Smooth muscle cell of the umbilical artery (primary cell): ENCODE results near the gene CLRN3. TPM values are rescaled to one million over a fixed set of nuclear protein-coding genes. Genes with fewer than 3 reads are reported as not detected.

ENCODE experiments used
- total RNA-seq: library from RNA; depleted of rRNA; stranded (reverse); fragments of >200 nt; gene quantifications from 2 replicates; pipeline ENCODE4 v1.2.3, GENCODE V29; 2014

The CLRN3 gene, protein sequence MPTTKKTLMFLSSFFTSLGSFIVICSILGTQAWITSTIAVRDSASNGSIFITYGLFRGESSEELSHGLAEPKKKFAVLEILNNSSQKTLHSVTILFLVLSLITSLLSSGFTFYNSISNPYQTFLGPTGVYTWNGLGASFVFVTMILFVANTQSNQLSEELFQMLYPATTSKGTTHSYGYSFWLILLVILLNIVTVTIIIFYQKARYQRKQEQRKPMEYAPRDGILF
- total RNA-seq: not detected in 2 replicates

DNA sequence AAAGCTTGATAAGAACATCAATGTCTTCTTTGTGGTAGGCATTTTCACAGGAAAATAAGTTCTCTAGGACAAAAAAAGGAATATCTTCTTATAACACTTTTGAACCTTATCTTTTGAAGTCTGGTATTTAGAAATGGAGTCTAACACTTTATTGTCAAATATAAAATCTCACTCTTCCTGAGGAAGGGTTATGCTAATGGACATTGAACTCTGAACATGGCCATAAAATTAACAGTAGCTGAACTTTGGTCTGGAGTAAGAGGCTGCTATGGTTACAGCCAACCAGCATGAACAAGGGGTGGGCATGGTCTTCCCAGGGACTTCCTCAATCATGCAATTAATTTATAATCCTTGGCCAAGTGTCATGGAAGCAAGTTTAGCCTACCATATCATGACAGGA is at the start of gene CLRN3:
Gene CLRN3 (minus strand): TSS at position 199 of the 400 bp plus-strand sequence. CDS start 157 bp downstream, at position 42.

DNA sequence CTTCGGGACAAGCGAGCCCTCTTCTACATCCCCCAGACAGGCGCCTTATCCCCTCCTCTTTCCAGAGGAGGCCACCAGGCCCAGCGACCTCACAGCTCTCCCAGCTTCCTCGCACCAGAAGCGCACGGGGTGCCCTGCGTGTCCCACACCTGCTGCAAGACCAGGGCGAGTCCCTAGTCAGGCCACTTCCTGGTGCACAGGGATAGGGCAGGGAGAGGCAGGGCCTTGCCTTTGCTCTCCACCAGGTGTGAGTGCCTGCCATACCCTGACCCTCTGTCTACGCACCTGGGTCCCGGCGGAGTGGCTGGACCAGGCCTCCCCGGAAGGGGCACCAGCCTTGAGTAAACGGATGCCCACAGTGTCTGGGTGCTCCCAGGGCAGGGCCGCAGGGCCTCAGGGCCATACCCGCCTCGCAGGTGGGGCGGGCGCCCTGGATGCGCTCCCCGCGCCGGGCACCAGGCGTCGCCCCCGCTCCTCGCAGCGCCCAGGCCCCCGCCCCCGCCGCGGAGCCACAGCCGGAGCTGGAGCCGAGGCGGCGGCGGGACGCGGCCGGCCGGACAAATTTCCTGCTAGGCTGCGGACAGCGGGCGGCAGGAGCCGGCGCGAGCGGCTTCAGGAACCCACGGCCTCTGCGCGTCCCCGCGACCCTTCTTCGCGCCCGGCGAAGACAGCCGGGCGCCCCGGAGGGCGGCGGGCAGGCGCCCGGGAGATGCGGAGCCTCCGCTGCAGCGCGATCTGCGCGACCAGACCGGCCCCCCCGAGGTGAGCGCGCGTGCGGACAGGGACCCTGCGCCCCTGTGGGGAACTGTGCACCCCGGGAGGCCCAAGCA is 14.0 kb upstream of the CLRN3 start, which contains the start of gene PTPRE:
Gene PTPRE (plus strand): TSS at position 556 of the 830 bp plus-strand sequence. CDS start 133,779 bp downstream, outside the sequence.

Other genes with a start within 250 kb of the CLRN3 start
- not detected in 2 replicates for gene FOXI2, start 155.8 kb downstream of the CLRN3 start, total RNA-seq
- gene PTPRE, start 14.2 kb upstream of the CLRN3 start, total RNA-seq: 2.1 and 9.5 TPM in 2 replicates
- gene MKI67, start 233.5 kb upstream of the CLRN3 start, total RNA-seq: 0.89 and 12.4 TPM in 2 replicates